Retinal pigment epithelial cell (primary cell): ENCODE measurements around the gene PLXNA3.

Experiments
- DNase-seq: peaks from one replicate; pipeline ENCODE4 v3.0.0-alpha.2; 2010; ENCODE audit warnings: low read depth
- H3K4me3 ChIP-seq: 2 replicates; pipeline ENCODE4 v1.5.1; 2011; ENCODE audit warnings: mild to moderate bottlenecking, low read length, control low read depth, moderate library complexity
- TF ChIP-seq, protein P1 (sequence below): conservative IDR thresholded peaks from 2 replicates; pipeline ENCODE4 v1.5.1; 2011; ENCODE audit warnings: low read depth, low read length, control low read depth, inconsistent platforms

PLXNA3 gene

GRCh38 chrX:154477891-154478477 lies 19.9 kb downstream of the PLXNA3 start:
- H3K4me3 ChIP-seq, result peak overlapping the region; percentile 57
- no peak for DNase-seq
- TF ChIP-seq, protein P1, sequence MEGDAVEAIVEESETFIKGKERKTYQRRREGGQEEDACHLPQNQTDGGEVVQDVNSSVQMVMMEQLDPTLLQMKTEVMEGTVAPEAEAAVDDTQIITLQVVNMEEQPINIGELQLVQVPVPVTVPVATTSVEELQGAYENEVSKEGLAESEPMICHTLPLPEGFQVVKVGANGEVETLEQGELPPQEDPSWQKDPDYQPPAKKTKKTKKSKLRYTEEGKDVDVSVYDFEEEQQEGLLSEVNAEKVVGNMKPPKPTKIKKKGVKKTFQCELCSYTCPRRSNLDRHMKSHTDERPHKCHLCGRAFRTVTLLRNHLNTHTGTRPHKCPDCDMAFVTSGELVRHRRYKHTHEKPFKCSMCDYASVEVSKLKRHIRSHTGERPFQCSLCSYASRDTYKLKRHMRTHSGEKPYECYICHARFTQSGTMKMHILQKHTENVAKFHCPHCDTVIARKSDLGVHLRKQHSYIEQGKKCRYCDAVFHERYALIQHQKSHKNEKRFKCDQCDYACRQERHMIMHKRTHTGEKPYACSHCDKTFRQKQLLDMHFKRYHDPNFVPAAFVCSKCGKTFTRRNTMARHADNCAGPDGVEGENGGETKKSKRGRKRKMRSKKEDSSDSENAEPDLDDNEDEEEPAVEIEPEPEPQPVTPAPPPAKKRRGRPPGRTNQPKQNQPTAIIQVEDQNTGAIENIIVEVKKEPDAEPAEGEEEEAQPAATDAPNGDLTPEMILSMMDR, result no peak

GRCh38 chrX:154478728-154479622 lies 20.9 kb downstream of the PLXNA3 start, which contains the start of gene LAGE3:
Gene LAGE3 (minus strand): TSS chrX:154479281. CDS start chrX:154478915, 366 bp downstream.
- H3K4me3 ChIP-seq, result peak within 1 kb of the TSS; percentile 57
- TF ChIP-seq, protein P1, result no peak
- peak; percentile 44 for DNase-seq

- TF ChIP-seq, protein P1, result no peak
- DNase-seq, result no peak
- no peak overlapping the region for H3K4me3 ChIP-seq
Observed at GRCh38 chrX:154481195-154481594, 23.1 kb downstream of the PLXNA3 start.

- H3K4me3 ChIP-seq, result no peak overlapping the region
- no peak for DNase-seq
- TF ChIP-seq, protein P1, result no peak
Observed at GRCh38 chrX:154481911-154482601, 24.0 kb downstream of the PLXNA3 start.

DNA sequence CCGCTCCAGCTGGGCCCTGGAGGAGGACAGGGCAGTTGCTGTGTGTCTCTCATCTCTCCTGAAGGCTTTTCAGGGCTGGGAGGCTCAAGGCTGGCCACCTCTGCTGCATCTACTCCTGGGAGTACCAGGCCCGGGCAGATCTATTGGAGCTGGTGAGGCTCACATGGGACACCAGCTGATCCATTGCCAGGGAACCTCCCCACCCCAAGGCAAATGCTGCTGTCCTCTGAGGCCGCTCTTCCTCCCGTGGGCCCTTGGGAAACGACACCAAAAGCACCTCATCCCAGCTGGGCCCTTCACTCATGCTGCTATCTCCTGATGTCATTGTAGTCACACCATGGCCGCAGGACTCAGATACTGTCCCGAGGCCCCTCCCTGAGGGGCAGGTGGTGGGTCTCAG lies 24.7 kb downstream of the PLXNA3 start:
- DNase-seq, result no peak
- TF ChIP-seq, protein P1, result no peak
- H3K4me3 ChIP-seq, result no peak overlapping the region

GRCh38 chrX:154483325-154483724 lies 25.2 kb downstream of the PLXNA3 start:
- TF ChIP-seq, protein P1, result no peak
- no peak for DNase-seq
- no peak overlapping the region for H3K4me3 ChIP-seq
